Measurements from ENCODE around the gene PPIG. TPM values are rescaled to one million over a fixed set of nuclear protein-coding genes. Genes with fewer than 3 reads are reported as not detected.

Gene PPIG
- total and polyA plus RNA-seq, 2 donors = 38.1 to 55.4 TPM

- no peaks in the 10 kb centered on the region for H3K27me3 ChIP-seq (ENCODE audit: control insufficient read depth in 2 of 2, insufficient read depth in 1 of 2, low read length in 1 of 2)
- H3K4me3 ChIP-seq (ENCODE audit: low read length in 2 of 2) = no peak overlapping the region
- 100% methylated on average over 1 of the region's 1 CpG for WGBS
- no peak overlapping the region for H3K27ac ChIP-seq (ENCODE audit: low read depth in 1 of 2, low read length in 1 of 2)
- no peaks in the 10 kb centered on the region for H3K36me3 ChIP-seq (ENCODE audit: control insufficient read depth in 2 of 2, insufficient read depth in 2 of 2, low read length in 1 of 2)
- DNase-seq (ENCODE audit: low read depth in 6 of 9, low spot score in 9 of 9) = no peak
- H3K9me3 ChIP-seq (ENCODE audit: control insufficient read depth in 2 of 2, insufficient read depth in 1 of 2, low read length in 1 of 2) = peaks cover 0 to 2% of the 10 kb centered on the region in 2 donors
- H3K4me1 ChIP-seq (ENCODE audit: control insufficient read depth in 2 of 2, insufficient read depth in 2 of 2, low read length in 2 of 2) = no peaks in the 10 kb centered on the region
Observed at GRCh38 chr2:169662744-169663143, 78.6 kb downstream of the PPIG start.

- H3K36me3 ChIP-seq (ENCODE audit: control insufficient read depth in 2 of 2, insufficient read depth in 2 of 2, low read length in 1 of 2) = no peaks in the 10 kb centered on the region
- no peak overlapping the region for H3K4me3 ChIP-seq (ENCODE audit: low read length in 2 of 2)
- 98% methylated on average over 3 of the region's 3 CpGs for WGBS
Observed at GRCh38 chr2:169663247-169663646, 79.1 kb downstream of the PPIG start.

GRCh38 chr2:169664600-169664977, 80.4 kb downstream of the PPIG start:
- WGBS = 94% methylated on average over 1 of the region's 1 CpG
- H3K27me3 ChIP-seq (ENCODE audit: control insufficient read depth in 2 of 2, insufficient read depth in 1 of 2, low read length in 1 of 2) = no peaks in the 10 kb centered on the region
- H3K4me3 ChIP-seq (ENCODE audit: low read length in 2 of 2) = no peak overlapping the region
- no peak overlapping the region for H3K27ac ChIP-seq (ENCODE audit: low read depth in 1 of 2, low read length in 1 of 2)
- no peak for DNase-seq (ENCODE audit: low read depth in 6 of 9, low spot score in 9 of 9)
- no peaks in the 10 kb centered on the region for H3K4me1 ChIP-seq (ENCODE audit: control insufficient read depth in 2 of 2, insufficient read depth in 2 of 2, low read length in 2 of 2)
- peaks cover 0 to 2% of the 10 kb centered on the region in 2 donors for H3K9me3 ChIP-seq (ENCODE audit: control insufficient read depth in 2 of 2, insufficient read depth in 1 of 2, low read length in 1 of 2)
- H3K36me3 ChIP-seq (ENCODE audit: control insufficient read depth in 2 of 2, insufficient read depth in 2 of 2, low read length in 1 of 2) = no peaks in the 10 kb centered on the region

More at GRCh38 chr2:169663247-169663646, 79.1 kb downstream of the PPIG start:
- H3K9me3 ChIP-seq (ENCODE audit: control insufficient read depth in 2 of 2, insufficient read depth in 1 of 2, low read length in 1 of 2) = peaks cover 0 to 2% of the 10 kb centered on the region in 2 donors
- H3K27me3 ChIP-seq (ENCODE audit: control insufficient read depth in 2 of 2, insufficient read depth in 1 of 2, low read length in 1 of 2) = no peaks in the 10 kb centered on the region
- no peaks in the 10 kb centered on the region for H3K4me1 ChIP-seq (ENCODE audit: control insufficient read depth in 2 of 2, insufficient read depth in 2 of 2, low read length in 2 of 2)
- no peak for DNase-seq (ENCODE audit: low read depth in 6 of 9, low spot score in 9 of 9)
- no peak overlapping the region for H3K27ac ChIP-seq (ENCODE audit: low read depth in 1 of 2, low read length in 1 of 2)

GRCh38 chr2:169664978-169665930, 81.1 kb downstream of the PPIG start:
- Histone ChIP-seq H3K4me3 (ENCODE audit: low read length in 2 of 2) (no peak overlapping the region), H3K27ac (ENCODE audit: low read depth in 1 of 2, low read length in 1 of 2) (no peak overlapping the region), H3K36me3 (ENCODE audit: control insufficient read depth in 2 of 2, insufficient read depth in 2 of 2, low read length in 1 of 2) (no peaks in the 10 kb centered on the region), H3K9me3 (ENCODE audit: control insufficient read depth in 2 of 2, insufficient read depth in 1 of 2, low read length in 1 of 2) (peaks cover 0 to 2% of the 10 kb centered on the region in 2 donors), H3K27me3 (ENCODE audit: control insufficient read depth in 2 of 2, insufficient read depth in 1 of 2, low read length in 1 of 2) (no peaks in the 10 kb centered on the region), H3K4me1 (ENCODE audit: control insufficient read depth in 2 of 2, insufficient read depth in 2 of 2, low read length in 2 of 2) (no peaks in the 10 kb centered on the region)
- DNase-seq (ENCODE audit: low read depth in 6 of 9, low spot score in 9 of 9) = no peak
- 93% methylated on average over 1 of the region's 1 CpG for WGBS

GRCh38 chr2:169667583-169667982, 83.4 kb downstream of the PPIG start:
- Histone ChIP-seq H3K4me1 (ENCODE audit: control insufficient read depth in 2 of 2, insufficient read depth in 2 of 2, low read length in 2 of 2) (no peaks in the 10 kb centered on the region), H3K27me3 (ENCODE audit: control insufficient read depth in 2 of 2, insufficient read depth in 1 of 2, low read length in 1 of 2) (no peaks in the 10 kb centered on the region), H3K27ac (ENCODE audit: low read depth in 1 of 2, low read length in 1 of 2) (no peak overlapping the region), H3K9me3 (ENCODE audit: control insufficient read depth in 2 of 2, insufficient read depth in 1 of 2, low read length in 1 of 2) (peaks cover 0 to 2% of the 10 kb centered on the region in 2 donors), H3K4me3 (ENCODE audit: low read length in 2 of 2) (no peak overlapping the region), H3K36me3 (ENCODE audit: control insufficient read depth in 2 of 2, insufficient read depth in 2 of 2, low read length in 1 of 2) (no peaks in the 10 kb centered on the region)
- 47% methylated on average over 2 of the region's 2 CpGs for WGBS
- DNase-seq (ENCODE audit: low read depth in 6 of 9, low spot score in 9 of 9) = no peak

GRCh38 chr2:169670215-169670651, 86.1 kb downstream of the PPIG start:
- Histone ChIP-seq H3K4me1 (ENCODE audit: control insufficient read depth in 2 of 2, insufficient read depth in 2 of 2, low read length in 2 of 2) (no peaks in the 10 kb centered on the region), H3K9me3 (ENCODE audit: control insufficient read depth in 2 of 2, insufficient read depth in 1 of 2, low read length in 1 of 2) (no peaks in the 10 kb centered on the region), H3K36me3 (ENCODE audit: control insufficient read depth in 2 of 2, insufficient read depth in 2 of 2, low read length in 1 of 2) (no peaks in the 10 kb centered on the region), H3K4me3 (ENCODE audit: low read length in 2 of 2) (no peak overlapping the region), H3K27ac (ENCODE audit: low read depth in 1 of 2, low read length in 1 of 2) (no peak overlapping the region), H3K27me3 (ENCODE audit: control insufficient read depth in 2 of 2, insufficient read depth in 1 of 2, low read length in 1 of 2) (no peaks in the 10 kb centered on the region)
- no peak for DNase-seq (ENCODE audit: low read depth in 6 of 9, low spot score in 9 of 9)
- 94% methylated on average over 2 of the region's 2 CpGs for WGBS

- Histone ChIP-seq H3K4me3 (ENCODE audit: low read length in 2 of 2) (no peak overlapping the region), H3K27ac (ENCODE audit: low read depth in 1 of 2, low read length in 1 of 2) (no peak overlapping the region), H3K9me3 (ENCODE audit: control insufficient read depth in 2 of 2, insufficient read depth in 1 of 2, low read length in 1 of 2) (no peaks in the 10 kb centered on the region), H3K4me1 (ENCODE audit: control insufficient read depth in 2 of 2, insufficient read depth in 2 of 2, low read length in 2 of 2) (no peaks in the 10 kb centered on the region), H3K27me3 (ENCODE audit: control insufficient read depth in 2 of 2, insufficient read depth in 1 of 2, low read length in 1 of 2) (no peaks in the 10 kb centered on the region), H3K36me3 (ENCODE audit: control insufficient read depth in 2 of 2, insufficient read depth in 2 of 2, low read length in 1 of 2) (no peaks in the 10 kb centered on the region)
- DNase-seq (ENCODE audit: low read depth in 6 of 9, low spot score in 9 of 9) = no peak
- 97% methylated on average over 4 of the region's 4 CpGs for WGBS
Observed at GRCh38 chr2:169670937-169671336, 86.8 kb downstream of the PPIG start.

GRCh38 chr2:169672406-169672805, 88.3 kb downstream of the PPIG start:
- no peak overlapping the region for H3K4me3 ChIP-seq (ENCODE audit: low read length in 2 of 2)
- no peak overlapping the region for H3K27ac ChIP-seq (ENCODE audit: low read depth in 1 of 2, low read length in 1 of 2)
- DNase-seq (ENCODE audit: low read depth in 6 of 9, low spot score in 9 of 9) = no peak
- no peaks in the 10 kb centered on the region for H3K27me3 ChIP-seq (ENCODE audit: control insufficient read depth in 2 of 2, insufficient read depth in 1 of 2, low read length in 1 of 2)
- no peaks in the 10 kb centered on the region for H3K4me1 ChIP-seq (ENCODE audit: control insufficient read depth in 2 of 2, insufficient read depth in 2 of 2, low read length in 2 of 2)
- H3K36me3 ChIP-seq (ENCODE audit: control insufficient read depth in 2 of 2, insufficient read depth in 2 of 2, low read length in 1 of 2) = no peaks in the 10 kb centered on the region
- 54% methylated on average over 6 of the region's 6 CpGs for WGBS
- H3K9me3 ChIP-seq (ENCODE audit: control insufficient read depth in 2 of 2, insufficient read depth in 1 of 2, low read length in 1 of 2) = no peaks in the 10 kb centered on the region

GRCh38 chr2:169673106-169673505, 89.0 kb downstream of the PPIG start:
- Histone ChIP-seq H3K4me3 (ENCODE audit: low read length in 2 of 2) (no peak overlapping the region), H3K4me1 (ENCODE audit: control insufficient read depth in 2 of 2, insufficient read depth in 2 of 2, low read length in 2 of 2) (no peaks in the 10 kb centered on the region), H3K27me3 (ENCODE audit: control insufficient read depth in 2 of 2, insufficient read depth in 1 of 2, low read length in 1 of 2) (no peaks in the 10 kb centered on the region), H3K9me3 (ENCODE audit: control insufficient read depth in 2 of 2, insufficient read depth in 1 of 2, low read length in 1 of 2) (no peaks in the 10 kb centered on the region), H3K36me3 (ENCODE audit: control insufficient read depth in 2 of 2, insufficient read depth in 2 of 2, low read length in 1 of 2) (no peaks in the 10 kb centered on the region), H3K27ac (ENCODE audit: low read depth in 1 of 2, low read length in 1 of 2) (no peak overlapping the region)
- DNase-seq (ENCODE audit: low read depth in 6 of 9, low spot score in 9 of 9) = no peak
- 92% methylated on average over 3 of the region's 3 CpGs for WGBS
